ENCODE measurements around the gene TBC1D8. TPM values are rescaled to one million over a fixed set of nuclear protein-coding genes. Genes with fewer than 3 reads are reported as not detected.

The TBC1D8 gene
- total RNA-seq, 4 donors from 2014 or later = 16.7 to 44.0 (median 19.7) TPM

- Histone ChIP-seq H3K9me3 (no peaks in the 10 kb centered on the region), H3K27ac (no peak overlapping the region), H3K4me3 (no peak overlapping the region), H3K36me3 (no peaks in the 10 kb centered on the region), H3K4me1 (no peaks in the 10 kb centered on the region), H3K27me3 (no peaks in the 10 kb centered on the region)
- TF ChIP-seq POLR2A (IDR thresholded peaks at IDR 0.05) (no peak), CTCF (IDR thresholded peaks at IDR 0.05) (no peak)
- intact Hi-C loops (cut with DNase I; ENCODE audit: low total_unique reads) = no loop called here
- DNase-seq = no peak
Measured at GRCh38 chr2:101187131-101187530, 35.9 kb upstream of the TBC1D8 start.

- TF ChIP-seq CTCF (IDR thresholded peaks at IDR 0.05) = no peak
- TF ChIP-seq POLR2A (IDR thresholded peaks at IDR 0.05) = no peak
- DNase-seq = no peak
- Histone ChIP-seq H3K4me1 (no peaks in the 10 kb centered on the region), H3K27me3 (no peaks in the 10 kb centered on the region), H3K36me3 (no peaks in the 10 kb centered on the region), H3K27ac (no peak overlapping the region), H3K4me3 (no peak overlapping the region), H3K9me3 (no peaks in the 10 kb centered on the region)
- intact Hi-C loops (cut with DNase I; ENCODE audit: low total_unique reads) = no loop called here
Measured at GRCh38 chr2:101185656-101186055, 34.5 kb upstream of the TBC1D8 start.

- Histone ChIP-seq H3K9me3 (no peaks in the 10 kb centered on the region), H3K27ac (no peak overlapping the region), H3K4me3 (no peak overlapping the region), H3K27me3 (no peaks in the 10 kb centered on the region), H3K4me1 (no peaks in the 10 kb centered on the region), H3K36me3 (no peaks in the 10 kb centered on the region)
- intact Hi-C loops (cut with DNase I; ENCODE audit: low total_unique reads) = no loop called here
- TF ChIP-seq POLR2A (IDR thresholded peaks at IDR 0.05) (no peak), CTCF (IDR thresholded peaks at IDR 0.05) (no peak)
- DNase-seq = no peak
Measured at GRCh38 chr2:101185085-101185484, 33.9 kb upstream of the TBC1D8 start.

- no peak overlapping the region for H3K27ac ChIP-seq
- H3K36me3 ChIP-seq = no peaks in the 10 kb centered on the region
- no peaks in the 10 kb centered on the region for H3K4me1 ChIP-seq
- no peaks in the 10 kb centered on the region for H3K9me3 ChIP-seq
- TF ChIP-seq POLR2A (IDR thresholded peaks at IDR 0.05) (no peak), CTCF (IDR thresholded peaks at IDR 0.05) (no peak)
- DNase-seq = no peak
- H3K27me3 ChIP-seq = no peaks in the 10 kb centered on the region
- intact Hi-C loops (cut with DNase I; ENCODE audit: low total_unique reads) = no loop called here
- H3K4me3 ChIP-seq = no peak overlapping the region
Measured at GRCh38 chr2:101179982-101180381, 28.8 kb upstream of the TBC1D8 start.

GRCh38 chr2:101176803-101177202 lies 25.6 kb upstream of the TBC1D8 start:
- DNase-seq = no peak
- H3K36me3 ChIP-seq = no peaks in the 10 kb centered on the region
- H3K4me1 ChIP-seq = no peaks in the 10 kb centered on the region
- H3K4me3 ChIP-seq = no peak overlapping the region
- H3K27me3 ChIP-seq = no peaks in the 10 kb centered on the region
- TF ChIP-seq CTCF (IDR thresholded peaks at IDR 0.05) (no peak), POLR2A (IDR thresholded peaks at IDR 0.05) (no peak)
- intact Hi-C loops (cut with DNase I; ENCODE audit: low total_unique reads) = no loop called here
- H3K27ac ChIP-seq = no peak overlapping the region
- H3K9me3 ChIP-seq = no peaks in the 10 kb centered on the region
